Omental fat pad (tissue), 4 donors: ENCODE data around the gene FLAD1. TPM values are rescaled to one million over a fixed set of nuclear protein-coding genes. Genes with fewer than 3 reads are reported as not detected.

Source experiments
- ATAC-seq: fragments of 150-250 bp; one replicate; pipeline ENCODE4 v1.9.1; 2016; ENCODE audit warnings: mild to moderate bottlenecking, moderate library complexity; ENCODE audit not compliant: low FRiP score
- DNase-seq: peaks from one replicate; pipeline ENCODE4 v3.0.0-alpha.2; 2019; ENCODE audit warnings: low spot score
- CTCF ChIP-seq, 3 donors: fragments of 450-650 bp; IDR thresholded peaks; one replicate each; pipeline ENCODE4 v1.5.1; 2016 to 2017; ENCODE audit warnings: antibody characterized with exemption in 3 of 3, mild to moderate bottlenecking in 3 of 3, moderate library complexity in 2 of 3
- total RNA-seq, 4 donors: library from RNA; depleted of rRNA; stranded (reverse); fragments of >200 nt; gene quantifications; one replicate each; pipeline ENCODE4 v1.1.0, GENCODE V29; 2016

Gene FLAD1
- total RNA-seq, 4 donors from 2014 or later = 26.8 to 43.8 (median 30.9) TPM

GRCh38 chr1:154945160-154945961, 37.8 kb upstream of the FLAD1 start:
- ATAC-seq (no peak), DNase-seq (no peak)
- TF ChIP-seq CTCF (IDR thresholded peaks at IDR 0.05) = no peak

GRCh38 chr1:154945962-154946850, 36.9 kb upstream of the FLAD1 start:
- DNase-seq = no peak
- no peak for TF ChIP-seq CTCF (IDR thresholded peaks at IDR 0.05)
- ATAC-seq = no peak

GRCh38 chr1:154948079-154948478, 35.1 kb upstream of the FLAD1 start:
- TF ChIP-seq CTCF (IDR thresholded peaks at IDR 0.05) = no peak
- ATAC-seq (no peak), DNase-seq (no peak)

- DNase-seq (no peak), ATAC-seq (no peak)
- TF ChIP-seq CTCF (IDR thresholded peaks at IDR 0.05) = no peak
Measured at GRCh38 chr1:154951901-154952657, 31.1 kb upstream of the FLAD1 start.

- no peak for TF ChIP-seq CTCF (IDR thresholded peaks at IDR 0.05)
- no peak for ATAC-seq
- no peak for DNase-seq
Measured at GRCh38 chr1:154952664-154953063, 30.5 kb upstream of the FLAD1 start.

GRCh38 chr1:154953611-154954038, 29.5 kb upstream of the FLAD1 start:
- TF ChIP-seq CTCF (IDR thresholded peaks at IDR 0.05) = no peak
- DNase-seq = no peak
- ATAC-seq = no peak
